GM18517 (cell line): ENCODE measurements around the gene SLC39A11.
"Not testable (repeated sequence)": the region's sequence is repeated elsewhere in the genome, so short reads cannot be mapped to it uniquely, and the experiment has no call there.

Experiments used
- ATAC-seq: cut with Tn5 transposase; IDR thresholded peaks from one replicate; pipeline ENCODE4 v1.9.1; 2021; ENCODE audit warnings: mild to moderate bottlenecking, moderate library complexity; ENCODE audit not compliant: unreplicated experiment

The SLC39A11 gene

GRCh38 chr17:72804949-72805707 is 287.4 kb downstream of the SLC39A11 start:
- ATAC-seq: no peak

- ATAC-seq: no peak
These were observed 289.8 kb downstream of the SLC39A11 start for GRCh38 chr17:72802726-72803125.

DNA sequence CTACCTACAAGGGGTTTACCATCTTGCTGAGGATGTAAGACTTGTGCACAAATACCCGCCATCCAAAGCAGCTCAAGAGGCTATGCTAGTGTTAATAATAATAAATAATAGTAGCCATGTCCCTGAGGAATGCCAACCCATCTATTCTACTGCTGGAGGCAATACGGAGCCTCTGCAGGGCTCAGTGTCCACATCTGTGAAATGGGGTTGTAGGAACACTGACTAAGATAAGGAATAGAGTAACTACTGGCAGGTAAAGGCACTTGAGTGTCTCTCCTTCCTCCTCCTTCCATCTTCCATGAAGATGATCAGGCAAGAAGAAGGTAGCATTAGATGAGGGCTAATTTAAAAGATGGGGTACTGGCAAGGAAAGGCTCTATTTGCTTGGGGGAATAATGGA is 295.3 kb downstream of the SLC39A11 start:
- ATAC-seq: no peak

- ATAC-seq: no peak
These were observed 296.5 kb downstream of the SLC39A11 start for GRCh38 chr17:72795941-72796340.

- ATAC-seq: no peak
These were observed 298.3 kb downstream of the SLC39A11 start for GRCh38 chr17:72794152-72794551.

DNA sequence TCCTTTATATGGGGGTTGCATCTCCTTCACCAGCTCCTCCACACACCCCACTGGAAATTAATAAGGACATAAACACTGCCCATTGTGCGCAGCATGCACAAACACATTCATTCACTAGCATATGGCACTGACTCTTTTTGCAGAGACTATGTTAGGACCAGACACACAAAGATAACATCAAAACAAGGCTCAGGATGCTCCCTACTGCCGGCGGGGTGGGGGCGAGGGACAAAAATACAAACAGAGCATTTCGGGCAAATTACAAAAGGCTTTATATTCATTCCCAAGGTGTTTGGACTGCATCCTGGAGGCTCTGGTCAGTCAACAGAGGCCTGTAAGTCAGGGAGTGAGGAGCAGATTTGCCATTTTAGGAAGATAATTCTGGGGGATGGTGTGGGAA is 299.7 kb downstream of the SLC39A11 start:
- ATAC-seq: no peak

- no peak for ATAC-seq
These were observed 302.3 kb downstream of the SLC39A11 start for GRCh38 chr17:72790190-72790589.

DNA sequence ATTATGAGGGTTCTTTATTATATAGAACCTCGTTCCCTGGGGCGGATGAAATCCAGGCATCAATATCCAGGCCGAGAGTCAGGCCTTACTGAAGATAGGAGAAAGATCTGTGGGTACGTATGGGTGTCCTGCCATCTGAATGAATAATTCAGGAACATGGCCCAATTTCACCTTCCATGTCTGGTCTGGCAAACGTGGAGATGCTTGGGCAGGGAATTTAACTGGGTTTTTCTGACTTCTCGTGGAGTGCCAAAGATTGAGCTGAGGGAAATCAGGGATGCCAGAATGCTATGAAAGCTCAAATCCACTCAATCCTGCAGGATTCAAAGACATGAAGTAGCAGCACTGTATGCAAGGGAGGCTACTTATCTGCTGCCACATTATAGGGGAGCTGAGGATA is 302.8 kb downstream of the SLC39A11 start:
- ATAC-seq: no peak

DNA sequence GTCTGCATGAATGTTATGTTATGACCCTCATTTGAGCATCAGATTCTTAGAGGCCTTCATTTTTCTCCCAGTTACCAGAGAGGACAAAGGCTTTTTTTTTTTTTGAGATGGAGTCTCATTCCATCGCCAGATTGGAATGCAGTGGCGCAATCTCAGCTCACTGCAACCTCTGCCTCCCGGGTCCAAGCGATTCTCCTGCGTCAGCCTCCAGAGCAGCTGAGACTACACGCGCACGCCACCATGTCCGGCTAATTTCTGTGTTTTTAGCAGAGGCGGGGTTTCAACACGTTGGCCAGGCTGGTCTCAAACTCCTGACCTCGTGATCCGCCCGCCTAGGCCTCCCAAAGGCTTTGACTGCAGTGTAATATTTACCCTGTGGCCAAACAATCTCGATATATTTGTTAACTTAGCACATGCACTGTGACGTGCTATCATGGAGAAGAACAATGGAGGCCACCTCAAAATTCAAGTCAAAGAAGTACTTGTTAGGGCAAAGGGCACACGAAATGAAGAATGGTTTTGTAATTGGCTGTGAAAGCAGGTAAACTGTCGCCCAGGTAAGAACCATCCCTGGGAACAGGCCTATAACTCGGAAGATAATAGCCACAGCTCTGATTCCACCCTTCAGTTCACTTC is 303.4 kb downstream of the SLC39A11 start:
- ATAC-seq: no peak

- no peak for ATAC-seq
These were observed 306.3 kb downstream of the SLC39A11 start for GRCh38 chr17:72786209-72786608.

- no peak for ATAC-seq
These were observed 309.3 kb downstream of the SLC39A11 start for GRCh38 chr17:72782985-72783701.

DNA sequence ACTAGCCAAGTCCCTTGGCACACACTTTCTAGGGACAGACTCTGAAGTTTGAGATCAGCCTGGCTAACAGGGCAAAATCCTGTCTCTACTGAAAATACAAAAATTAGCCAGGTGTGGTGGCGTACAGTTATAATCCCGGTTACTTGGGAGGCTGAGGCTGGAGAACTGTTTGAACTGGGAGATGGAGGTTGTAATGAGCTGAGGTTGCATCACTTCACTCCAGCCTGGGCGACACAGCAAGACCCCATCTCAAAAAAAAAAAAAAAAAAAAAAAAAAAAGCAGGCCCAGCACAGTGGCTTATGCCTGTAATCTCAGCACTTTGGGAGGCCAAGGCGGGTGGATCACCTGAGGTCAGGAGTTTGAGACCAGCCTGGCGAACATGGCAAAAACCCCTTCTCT is 310.1 kb downstream of the SLC39A11 start:
- not testable (repeated sequence) for ATAC-seq

DNA sequence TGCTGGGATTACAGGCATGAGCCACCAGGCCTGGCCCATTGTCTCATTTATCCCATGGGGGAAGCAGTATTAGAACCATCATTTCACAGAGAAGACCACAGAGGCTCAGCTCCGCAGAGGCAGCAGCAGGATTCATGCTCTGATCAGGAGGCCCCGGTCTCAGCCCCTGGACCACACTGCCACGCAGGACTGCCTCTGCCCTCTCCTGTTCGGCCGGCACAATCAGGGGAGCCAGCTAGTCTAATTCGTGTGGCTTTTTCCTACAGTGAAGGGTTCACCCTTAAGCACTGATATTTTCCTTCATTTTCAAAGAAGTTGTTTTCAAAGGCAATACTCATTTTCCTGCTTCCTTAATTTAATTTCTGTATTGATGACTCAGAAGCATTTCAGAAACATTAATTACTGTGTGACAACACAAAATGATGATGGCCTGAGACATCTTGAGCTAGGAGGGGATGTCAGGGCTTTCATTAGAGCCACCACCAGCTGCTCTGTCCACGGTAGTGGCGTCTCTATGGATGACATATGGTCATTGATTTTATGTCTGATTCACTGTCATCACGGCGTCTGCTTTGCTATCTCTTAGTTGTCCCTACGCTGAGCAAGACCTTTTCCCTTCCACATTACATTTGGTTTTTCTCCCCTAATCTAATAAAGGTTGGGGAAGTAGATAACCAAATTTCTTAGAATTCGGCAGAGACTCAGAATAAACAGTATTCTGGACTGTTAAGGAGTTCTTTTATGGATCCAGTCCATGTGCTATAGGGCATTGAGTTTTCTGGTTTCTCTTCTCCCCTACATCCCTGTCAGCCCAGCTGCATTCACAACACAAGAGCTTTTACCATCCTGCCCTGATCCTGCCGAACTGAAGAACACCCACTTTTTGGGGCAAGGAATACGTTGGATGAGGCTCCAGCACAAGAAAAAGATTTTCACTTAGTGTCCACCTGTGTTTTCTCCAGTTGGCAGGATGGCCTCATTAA is 314.0 kb downstream of the SLC39A11 start:
- ATAC-seq: no peak

DNA sequence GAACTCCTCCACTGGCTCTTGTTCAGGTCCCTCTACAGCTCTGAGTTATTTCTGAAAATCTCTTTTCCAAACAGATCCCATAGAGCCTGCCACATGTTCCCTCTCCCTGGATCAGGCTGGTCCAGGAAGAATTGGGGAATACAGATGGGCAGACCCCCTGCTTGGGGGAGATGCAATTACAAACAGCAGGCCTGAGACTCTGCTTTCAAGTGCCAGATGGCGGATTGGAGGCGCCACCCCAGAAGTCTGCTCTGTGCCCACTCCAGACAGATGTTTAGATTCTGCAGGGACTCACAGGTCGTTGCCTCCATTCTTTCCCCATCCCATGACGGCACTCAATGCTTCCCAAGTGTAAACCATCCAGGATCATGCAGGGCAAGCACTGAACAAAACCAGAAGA is 316.6 kb downstream of the SLC39A11 start:
- ATAC-seq: no peak

DNA sequence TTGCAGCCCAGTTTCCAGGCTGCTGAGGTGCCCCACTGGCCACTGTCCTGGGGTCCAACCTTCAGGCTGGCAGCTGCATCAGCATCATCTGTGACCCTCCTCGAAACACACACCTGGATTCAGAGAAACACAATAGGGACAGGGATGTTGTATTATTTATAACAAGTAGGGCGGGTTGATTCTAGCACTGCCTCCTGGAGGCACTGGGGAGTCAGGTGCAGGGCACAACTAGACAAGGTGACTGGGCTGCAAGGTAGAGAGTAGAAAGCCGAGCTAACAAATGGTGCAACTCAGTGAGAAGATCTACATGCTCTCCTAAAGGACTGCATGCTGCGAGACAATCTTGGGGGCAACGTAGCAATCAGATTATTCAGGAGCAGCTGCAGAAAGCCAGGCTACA is 317.3 kb downstream of the SLC39A11 start:
- no peak for ATAC-seq

- ATAC-seq: no peak
These were observed 318.3 kb downstream of the SLC39A11 start for GRCh38 chr17:72774236-72774635.

- not testable (repeated sequence) for ATAC-seq
These were observed 319.3 kb downstream of the SLC39A11 start for GRCh38 chr17:72773225-72773624.

- no peak for ATAC-seq
These were observed 320.1 kb downstream of the SLC39A11 start for GRCh38 chr17:72772331-72772821.

GRCh38 chr17:72771734-72772133 is 320.8 kb downstream of the SLC39A11 start:
- ATAC-seq: no peak

DNA sequence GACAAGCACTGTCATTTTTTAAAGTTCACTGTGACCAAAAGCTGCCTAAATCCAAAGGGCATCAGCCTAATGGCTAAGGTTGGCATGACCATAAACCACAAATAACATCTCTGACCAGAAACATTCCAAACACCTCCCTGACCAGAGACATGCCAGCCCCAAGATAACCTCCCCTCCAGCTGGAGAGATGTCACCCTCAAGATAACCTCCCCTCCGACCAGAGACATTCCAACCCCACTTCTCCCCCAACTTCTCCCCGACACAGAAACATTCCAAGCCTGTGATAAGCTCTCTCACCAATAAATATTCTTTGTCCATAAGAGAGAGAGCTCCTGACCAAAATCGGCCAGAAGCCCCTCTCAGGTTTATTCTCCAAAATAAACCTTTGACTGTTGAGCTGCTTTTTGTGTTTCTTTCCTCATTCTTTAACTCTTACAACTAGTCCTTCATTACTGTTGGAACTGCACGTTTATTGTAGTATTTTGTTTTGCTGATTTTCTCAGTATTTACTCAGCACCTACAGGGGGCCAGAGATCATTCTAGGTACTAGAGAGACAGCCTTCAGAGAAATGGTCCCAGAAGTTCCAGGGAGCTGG is 325.6 kb downstream of the SLC39A11 start:
- ATAC-seq: no peak
